NCI-H460 (cell line): ENCODE measurements around the gene CNOT9. TPM values are rescaled to one million over a fixed set of nuclear protein-coding genes. Genes with fewer than 3 reads are reported as not detected.

Experiments used
- DNase-seq: peaks from one replicate; pipeline ENCODE4 v3.0.0-alpha.2; 2016; ENCODE audit warnings: low read depth; ENCODE audit errors: extremely low read depth
- total RNA-seq: library from RNA; depleted of rRNA; stranded (reverse); fragments of >200 nt; shearing (Covaris generic); gene quantifications from 2 replicates; pipeline ENCODE4 v1.2.3, GENCODE V29; 2014

The CNOT9 gene
- total RNA-seq, 1 experiment from 2014 or later, result 78.5 TPM

DNA sequence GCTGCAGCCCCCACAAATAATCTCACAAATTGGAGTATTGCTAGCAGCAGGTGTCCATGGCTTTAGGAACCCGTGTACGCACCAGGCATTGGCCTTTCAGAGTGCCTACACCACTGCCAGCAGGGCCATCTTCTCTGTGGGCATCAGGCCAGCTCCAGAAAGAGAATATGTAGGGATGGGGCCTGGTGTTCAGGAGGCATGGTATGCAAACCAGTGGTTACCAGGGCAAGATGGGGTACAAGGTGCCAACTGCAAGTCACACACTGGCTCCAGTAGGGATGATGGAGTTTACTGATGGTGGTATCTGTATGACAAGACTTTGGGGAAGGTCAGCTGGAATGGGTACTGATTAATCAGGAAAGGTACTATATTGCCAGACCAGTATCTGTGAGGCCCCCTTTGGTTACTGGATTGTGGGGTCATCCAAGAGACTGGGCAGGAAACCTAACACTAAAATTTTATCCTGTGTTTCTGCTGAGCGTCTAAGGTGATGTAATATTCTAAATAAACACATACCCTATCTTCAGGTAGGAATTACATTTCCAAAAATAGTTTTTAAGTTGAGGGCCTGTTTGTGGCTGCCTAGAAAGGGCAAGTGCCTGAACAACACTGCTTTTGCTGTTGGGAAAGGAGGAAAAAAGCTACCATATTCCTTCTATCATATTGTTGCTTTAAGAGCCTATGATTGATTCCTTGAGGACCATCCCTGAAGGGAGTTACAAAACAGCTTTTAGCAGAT, 9.0 kb downstream of the CNOT9 start:
- DNase-seq, result no peak

DNA sequence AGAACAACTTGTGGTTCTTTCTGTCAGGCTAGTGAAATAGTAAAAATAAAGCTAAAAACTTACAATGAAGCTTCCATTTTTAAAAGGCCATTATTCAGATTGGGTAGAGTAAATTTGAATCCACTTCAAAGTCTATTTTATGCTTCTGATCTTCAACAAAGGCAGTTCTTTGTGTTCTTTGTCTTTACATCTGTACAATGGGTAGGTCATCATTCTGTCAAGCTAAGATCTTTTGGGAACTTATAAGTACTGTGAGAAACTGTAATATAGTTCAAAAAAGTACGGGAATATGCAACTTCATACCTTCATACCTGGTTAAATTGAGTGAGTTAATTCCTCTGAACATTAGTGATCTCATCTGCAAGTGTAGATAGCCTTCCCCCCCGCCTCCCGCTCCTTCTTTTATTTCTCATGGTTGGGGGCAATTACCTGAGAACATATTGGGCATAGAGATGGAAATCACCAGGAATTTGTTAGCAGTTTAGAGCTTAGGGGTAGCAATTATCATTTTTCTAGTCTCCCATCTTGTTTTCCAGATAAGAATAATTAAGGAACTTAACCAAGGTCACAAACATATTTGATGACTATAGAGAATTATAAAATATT, 9.7 kb downstream of the CNOT9 start:
- no peak for DNase-seq

- no peak for DNase-seq
These were observed 13.4 kb downstream of the CNOT9 start for GRCh38 chr2:218582076-218582475.

- DNase-seq, result no peak
These were observed 15.6 kb downstream of the CNOT9 start for GRCh38 chr2:218583983-218584850.

DNA sequence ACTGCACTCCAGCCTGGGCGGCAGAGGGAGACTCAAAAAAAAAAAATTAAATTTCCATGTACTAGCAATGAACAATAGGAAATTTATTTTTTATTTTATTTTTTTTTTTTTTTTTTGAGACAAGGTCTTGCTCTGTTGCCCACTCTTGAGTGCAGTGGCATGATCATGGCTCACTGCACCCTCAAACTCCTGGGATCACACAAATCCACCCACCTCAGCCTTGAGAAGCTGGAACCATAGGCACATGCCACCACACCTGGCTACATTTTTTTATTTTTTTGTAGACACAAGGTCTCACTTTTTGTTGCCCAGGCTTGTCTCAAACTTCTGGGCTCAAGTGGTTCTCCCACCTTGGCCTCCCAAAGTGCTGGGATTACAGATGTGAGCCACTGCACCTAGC, 16.9 kb downstream of the CNOT9 start:
- no peak for DNase-seq

DNA sequence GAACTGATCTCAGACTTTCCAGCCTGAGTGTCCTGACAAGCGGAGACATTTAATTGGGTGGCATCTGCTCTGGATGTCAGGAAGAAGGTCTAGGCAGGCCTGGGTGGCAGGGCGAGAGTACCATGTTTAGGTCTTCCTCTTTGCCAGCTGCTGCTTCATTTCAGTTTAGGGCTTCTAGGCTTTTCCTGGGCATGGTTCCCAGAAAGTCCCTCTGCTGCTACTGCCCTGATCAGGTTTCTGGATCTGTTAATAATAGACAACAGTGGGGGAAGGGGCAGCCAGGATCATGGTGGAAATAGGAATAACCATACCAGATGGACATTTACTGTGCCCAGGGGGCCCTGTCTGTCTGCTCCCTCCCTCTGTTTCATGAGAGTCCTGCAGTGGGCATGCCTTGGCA, 36.8 kb downstream of the CNOT9 start:
- DNase-seq, result no peak

DNA sequence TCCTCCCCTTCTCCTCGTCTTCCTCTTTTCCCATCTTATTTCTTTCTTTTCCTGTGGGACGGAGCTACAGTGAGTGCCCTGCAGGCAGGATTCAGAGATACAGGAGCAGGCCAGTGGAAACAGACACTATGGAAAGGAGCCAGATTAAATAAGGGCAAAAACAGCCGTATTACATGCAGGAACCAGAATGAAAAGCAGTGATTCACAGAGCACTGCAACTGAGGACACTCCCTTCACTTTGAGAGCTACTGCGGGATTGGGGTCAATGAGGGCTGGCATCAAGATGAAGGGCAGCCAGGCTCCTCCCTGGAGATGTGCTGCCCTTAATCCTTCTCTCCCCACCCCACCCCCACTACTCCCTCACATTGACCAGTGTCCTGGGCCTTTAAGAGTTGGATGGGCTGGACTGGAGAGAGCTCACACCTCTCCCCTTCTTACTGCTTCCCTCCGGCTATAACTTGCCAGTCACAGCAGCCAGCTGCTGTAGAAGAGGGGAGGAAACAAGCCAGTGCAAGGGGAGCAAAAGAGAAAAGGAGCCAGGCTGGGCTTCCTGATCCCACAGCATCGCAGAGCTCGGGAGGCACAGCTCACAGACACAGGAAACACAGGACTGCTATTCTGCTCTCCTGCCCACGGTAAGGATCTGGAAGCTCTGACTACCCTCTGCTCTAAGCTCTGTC, 38.9 kb downstream of the CNOT9 start, which contains the start of gene PLCD4:
Gene PLCD4 (plus strand): TSS at position 464 of the 680 bp plus-strand sequence. CDS start 7,841 bp downstream, outside the sequence.
- DNase-seq, result peak; percentile 55

- DNase-seq, result no peak
These were observed 47.3 kb downstream of the CNOT9 start for GRCh38 chr2:218615868-218616315.

GRCh38 chr2:218618102-218618860, 49.6 kb downstream of the CNOT9 start:
- DNase-seq, result no peak

GRCh38 chr2:218621007-218621406, 52.4 kb downstream of the CNOT9 start:
- DNase-seq, result no peak

GRCh38 chr2:218622606-218623365, 54.1 kb downstream of the CNOT9 start:
- no peak for DNase-seq

- no peak for DNase-seq
These were observed 54.7 kb downstream of the CNOT9 start for GRCh38 chr2:218623366-218623705.

DNA sequence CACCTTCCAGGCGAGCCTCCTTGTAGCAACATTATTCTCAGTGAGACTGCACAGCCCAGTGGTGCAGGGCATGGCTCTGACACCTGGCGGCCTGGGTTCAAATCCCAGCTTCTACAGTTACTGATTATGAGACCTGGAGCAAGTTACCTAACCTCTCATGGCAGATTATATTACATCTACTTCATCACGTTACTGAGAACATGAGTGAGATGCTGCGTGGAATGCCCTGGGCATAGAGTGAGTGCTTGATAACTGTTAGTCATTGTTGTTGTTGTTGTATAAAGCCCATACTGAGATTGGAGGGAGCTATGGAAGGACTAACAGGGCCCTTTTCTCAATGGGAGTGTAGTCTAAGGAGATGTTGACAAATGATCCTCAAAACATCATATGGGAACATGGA, 57.7 kb downstream of the CNOT9 start:
- no peak for DNase-seq

DNA sequence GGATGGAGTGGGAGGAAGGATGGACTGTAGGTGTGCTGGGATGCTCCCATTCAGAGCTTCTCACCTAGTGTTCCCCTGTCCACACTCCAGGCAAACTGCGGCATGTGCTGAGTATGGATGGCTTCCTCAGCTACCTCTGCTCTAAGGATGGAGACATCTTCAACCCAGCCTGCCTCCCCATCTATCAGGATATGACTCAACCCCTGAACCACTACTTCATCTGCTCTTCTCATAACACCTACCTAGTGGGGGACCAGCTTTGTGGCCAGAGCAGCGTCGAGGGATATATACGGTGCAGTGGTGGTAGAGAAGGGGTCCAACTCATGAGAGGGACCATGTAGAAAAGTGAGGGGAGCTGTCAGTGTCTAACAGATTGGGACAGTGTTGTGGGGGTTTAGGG, 59.3 kb downstream of the CNOT9 start:
- no peak for DNase-seq

- no peak for DNase-seq
These were observed 63.2 kb downstream of the CNOT9 start for GRCh38 chr2:218631837-218632236.

DNA sequence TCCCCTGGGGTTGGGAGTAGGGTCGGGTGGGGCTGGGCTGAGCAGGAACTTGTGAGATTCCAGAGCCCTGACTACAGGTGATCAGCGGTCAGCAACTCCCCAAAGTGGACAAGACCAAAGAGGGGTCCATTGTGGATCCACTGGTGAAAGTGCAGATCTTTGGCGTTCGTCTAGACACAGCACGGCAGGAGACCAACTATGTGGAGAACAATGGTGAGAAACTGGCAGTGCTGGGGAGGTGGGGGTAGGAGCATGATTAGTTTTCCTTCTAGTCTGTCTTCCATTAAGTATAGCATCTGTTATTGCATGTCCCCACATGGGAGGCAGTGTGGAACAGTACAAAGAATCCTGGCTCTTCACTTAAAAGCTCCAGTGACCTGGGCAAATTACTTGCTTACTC, 67.1 kb downstream of the CNOT9 start:
- no peak for DNase-seq

GRCh38 chr2:218638372-218638771, 69.7 kb downstream of the CNOT9 start:
- DNase-seq, result no peak

- DNase-seq, result no peak
These were observed 73.5 kb downstream of the CNOT9 start for GRCh38 chr2:218642121-218642656.

- DNase-seq, result no peak
These were observed 74.1 kb downstream of the CNOT9 start for GRCh38 chr2:218642786-218643185.
